SK-N-MC (cell line): ENCODE measurements around the gene LRP6.
"Not testable (repeated sequence)": the region's sequence is repeated elsewhere in the genome, so short reads cannot be mapped to it uniquely, and the experiment has no call there.

Experiments used
- EZH2 ChIP-seq: fragments of 200-600 bp; sonication (generic); IDR thresholded peaks from one replicate; pipeline ENCODE4 v1.6.1; 2017; ENCODE audit warnings: antibody characterized with exemption
- POLR2AphosphoS5 ChIP-seq: IDR thresholded peaks from 2 replicates; pipeline ENCODE4 v1.6.1; 2012; ENCODE audit warnings: mild to moderate bottlenecking, low read depth, low read length, borderline replicate concordance

GRCh38 chr12:12144531-12144930 lies 122.3 kb downstream of the LRP6 start:
- not testable (repeated sequence) for TF ChIP-seq POLR2AphosphoS5, EZH2
